22Rv1 (cell line): ENCODE measurements around the gene ABHD11.

ENCODE experiments used
- CTCF ChIP-seq: fragments of 450-650 bp; IDR thresholded peaks from 2 replicates; pipeline ENCODE4 v1.5.1; 2017; ENCODE audit warnings: mild to moderate bottlenecking
- ZFX ChIP-seq: fragments of 450-650 bp; IDR thresholded peaks from 2 replicates; pipeline ENCODE4 v1.6.1; 2017; ENCODE audit warnings: antibody characterized with exemption, borderline replicate concordance

DNA sequence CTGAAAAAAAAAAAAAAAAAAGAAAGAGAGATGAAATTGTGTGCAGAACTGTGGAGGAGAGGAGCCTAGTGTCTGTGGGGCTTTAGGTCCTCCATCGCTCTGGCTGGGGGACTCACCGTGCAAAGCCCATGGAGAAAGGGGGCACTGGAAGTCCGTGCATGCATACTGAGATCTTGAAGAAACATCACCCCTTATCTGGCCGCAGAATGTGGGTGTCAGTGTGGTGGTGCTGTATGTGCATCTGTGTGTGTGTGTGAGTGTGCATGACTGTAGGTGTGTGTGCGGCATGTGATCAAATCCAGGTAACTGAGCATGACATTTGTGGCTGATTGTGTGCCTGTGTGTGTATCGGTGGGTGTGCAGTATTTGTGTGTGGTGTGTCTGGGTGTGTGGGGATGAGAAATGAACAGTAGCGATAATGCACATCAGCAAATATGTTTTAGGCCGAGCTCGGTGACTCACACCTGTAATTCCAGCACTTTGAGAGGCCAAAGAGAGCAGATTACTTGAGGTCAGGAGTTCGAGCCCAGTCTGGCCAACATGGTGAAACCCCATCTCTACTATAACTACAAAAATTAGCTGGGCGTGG lies 40.3 kb upstream of the ABHD11 start:
- TF ChIP-seq CTCF: no peak
- no peak for TF ChIP-seq ZFX
